8988T (cell line): ENCODE results near the gene ACTR3C.

Source experiments
- DNase-seq: peaks from one replicate; pipeline ENCODE4 v3.0.0; 2011

ACTR3C gene

DNA sequence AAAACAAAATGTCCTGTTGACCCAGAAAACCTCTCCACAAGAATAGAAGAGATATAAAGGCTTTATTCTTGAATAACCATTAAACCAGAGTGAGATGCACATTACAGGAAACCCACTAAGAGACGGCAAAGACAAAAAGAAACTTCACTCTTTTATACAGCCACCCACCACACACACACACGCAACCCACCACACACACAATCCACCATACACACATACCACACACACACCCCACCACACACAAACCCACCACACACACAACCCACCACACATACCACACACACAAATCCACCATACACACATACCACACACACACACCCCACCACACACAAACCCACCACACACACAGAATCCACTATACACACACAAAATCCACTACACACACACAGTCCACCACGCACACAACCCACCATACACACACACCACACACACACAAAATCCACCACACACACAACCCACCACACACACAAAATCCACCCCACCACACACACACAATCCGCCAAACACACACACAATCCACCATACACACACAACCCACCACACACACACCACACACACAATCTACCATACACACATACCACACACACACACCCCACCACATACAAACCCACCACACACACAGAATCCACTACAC is 35.8 kb upstream of the ACTR3C start:
- no peak for DNase-seq

DNA sequence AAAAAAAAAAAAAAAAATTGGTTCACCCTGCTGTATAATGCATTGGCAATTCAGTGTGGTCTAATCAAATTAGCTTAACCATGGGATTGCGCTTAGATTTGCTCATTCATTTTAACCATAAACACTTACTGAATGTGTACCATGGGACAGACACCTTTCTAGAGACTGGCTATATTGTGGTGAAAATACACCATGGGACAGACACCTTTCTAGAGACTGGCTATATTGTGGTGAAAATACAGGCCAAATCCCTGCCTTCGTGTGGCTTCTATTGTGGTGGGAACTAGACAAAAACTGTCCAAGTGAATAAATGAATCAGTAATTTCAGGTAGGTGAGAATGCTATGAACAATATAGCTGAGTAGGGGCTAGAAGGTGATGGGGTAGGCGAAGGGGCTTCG is 35.1 kb upstream of the ACTR3C start:
- no peak for DNase-seq

- DNase-seq = no peak
These were observed 34.6 kb upstream of the ACTR3C start for GRCh38 chr7:150357771-150358427.

DNA sequence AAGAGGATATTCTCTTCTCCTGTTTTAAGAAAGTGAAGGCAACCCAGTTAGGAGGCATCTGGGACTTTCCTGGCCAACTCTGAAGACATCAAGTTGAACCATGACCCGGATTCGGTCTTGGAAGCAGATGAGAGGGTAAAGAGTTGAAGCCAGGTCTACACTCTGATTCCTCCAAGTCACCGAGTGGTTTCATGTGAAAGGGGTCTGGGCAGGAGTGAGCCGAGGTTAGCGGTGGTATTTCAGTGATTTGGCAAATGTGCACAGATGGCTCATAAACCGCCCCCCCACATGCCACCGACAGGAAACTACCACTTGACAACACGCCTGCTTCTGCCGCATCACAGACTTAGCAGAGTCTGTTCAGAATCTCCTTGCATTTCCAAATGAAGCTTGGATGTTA is 33.9 kb upstream of the ACTR3C start:
- DNase-seq = no peak

DNA sequence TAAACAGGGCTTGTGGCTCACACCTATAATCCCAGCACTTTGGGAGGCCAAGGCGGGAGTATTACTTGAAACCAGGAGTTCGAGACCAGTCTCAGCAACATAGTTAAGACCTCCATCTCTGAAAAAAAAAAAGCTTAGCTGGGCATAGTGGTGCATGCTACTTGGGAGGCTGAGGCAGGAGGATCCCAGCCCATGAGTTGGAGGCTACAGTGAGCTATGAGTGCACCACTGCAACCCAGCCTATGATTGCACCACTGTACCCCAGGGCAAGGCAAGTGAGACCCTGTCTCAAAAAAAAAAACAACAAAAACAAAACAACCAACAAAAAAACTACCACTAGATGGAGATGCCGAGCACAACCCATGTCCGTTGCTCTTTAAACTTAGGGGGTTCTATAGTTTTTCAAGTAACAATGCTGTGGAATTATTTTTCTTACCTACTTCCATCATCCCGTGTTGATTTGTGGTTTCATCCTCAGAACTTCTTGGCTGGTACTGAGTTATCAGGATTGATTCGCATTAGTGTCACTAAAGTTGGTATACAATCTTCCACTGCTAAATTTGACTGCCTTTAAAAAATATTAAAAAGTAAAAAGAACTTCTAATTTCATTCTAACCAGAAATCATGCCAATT is 33.0 kb upstream of the ACTR3C start:
- DNase-seq = no peak

DNA sequence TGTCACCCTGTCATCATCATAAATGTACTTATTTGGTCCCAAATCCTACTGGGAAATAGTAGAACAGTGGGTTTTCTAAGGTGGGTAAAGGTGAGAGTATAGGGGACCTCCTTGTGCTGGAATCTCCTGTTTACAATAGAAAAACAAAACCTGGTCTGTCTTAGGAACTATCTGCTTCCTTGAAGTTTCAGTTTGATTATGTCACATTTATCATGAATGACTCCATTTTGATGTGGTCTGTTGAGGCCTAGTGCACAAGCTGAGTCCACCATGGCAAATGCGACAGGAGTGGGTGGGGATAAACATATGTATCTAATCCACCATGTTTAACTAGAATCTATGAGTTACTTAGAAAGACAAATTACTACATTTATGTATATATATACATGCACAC is 32.3 kb upstream of the ACTR3C start:
- DNase-seq = no peak

- DNase-seq = no peak
These were observed 28.3 kb upstream of the ACTR3C start for GRCh38 chr7:150351587-150352194.

- no peak for DNase-seq
These were observed 23.6 kb upstream of the ACTR3C start for GRCh38 chr7:150346922-150347321.

DNA sequence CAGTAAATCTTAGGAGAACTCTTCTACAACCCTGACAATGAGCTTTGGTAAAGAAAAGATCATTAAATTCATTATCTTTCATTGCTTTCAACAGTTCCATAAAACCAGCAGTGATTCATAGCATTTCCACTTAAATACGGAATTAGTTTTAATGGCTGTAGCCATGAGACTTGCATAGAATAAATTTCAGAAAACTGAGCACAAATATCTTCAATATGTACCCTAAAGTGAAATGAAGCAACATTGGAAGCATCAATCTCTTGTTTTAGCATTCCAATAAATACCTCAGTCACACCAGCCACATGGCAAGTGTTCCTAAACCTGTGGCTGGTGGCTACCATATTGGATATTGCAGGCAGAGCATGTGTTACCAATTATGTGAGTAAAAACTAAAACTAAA is 21.7 kb upstream of the ACTR3C start:
- DNase-seq = no peak

GRCh38 chr7:150344299-150344698 is 21.0 kb upstream of the ACTR3C start:
- DNase-seq = no peak

DNA sequence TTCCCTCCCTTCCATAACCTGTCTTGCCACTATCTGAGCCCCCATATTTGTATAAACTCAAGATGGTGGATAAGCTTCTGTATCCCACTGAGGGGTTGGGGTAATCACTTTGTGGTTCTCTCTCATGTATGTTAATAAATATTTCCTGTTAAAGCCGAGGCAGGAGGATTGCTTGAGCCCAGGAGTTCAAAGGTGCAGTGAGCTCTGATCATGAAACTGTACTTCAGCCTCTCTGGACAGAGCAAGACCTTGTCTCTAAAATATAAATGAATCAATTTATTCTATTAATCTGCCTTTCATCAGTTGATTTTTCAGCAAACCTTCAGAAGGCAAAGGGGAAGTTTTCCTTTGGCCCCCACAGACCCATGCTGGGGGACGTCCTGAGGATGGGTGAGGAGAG is 19.9 kb upstream of the ACTR3C start:
- DNase-seq = no peak

- no peak for DNase-seq
These were observed 18.7 kb upstream of the ACTR3C start for GRCh38 chr7:150342121-150342408.

- no peak for DNase-seq
These were observed 18.1 kb upstream of the ACTR3C start, which contains the start of gene RARRES2 for GRCh38 chr7:150341263-150342120. TSS of gene RARRES2 (minus strand) at chr7:150341629. CDS start at chr7:150340609, 1,020 bp downstream.

GRCh38 chr7:150340875-150341262 is 17.5 kb upstream of the ACTR3C start:
- no peak for DNase-seq

DNA sequence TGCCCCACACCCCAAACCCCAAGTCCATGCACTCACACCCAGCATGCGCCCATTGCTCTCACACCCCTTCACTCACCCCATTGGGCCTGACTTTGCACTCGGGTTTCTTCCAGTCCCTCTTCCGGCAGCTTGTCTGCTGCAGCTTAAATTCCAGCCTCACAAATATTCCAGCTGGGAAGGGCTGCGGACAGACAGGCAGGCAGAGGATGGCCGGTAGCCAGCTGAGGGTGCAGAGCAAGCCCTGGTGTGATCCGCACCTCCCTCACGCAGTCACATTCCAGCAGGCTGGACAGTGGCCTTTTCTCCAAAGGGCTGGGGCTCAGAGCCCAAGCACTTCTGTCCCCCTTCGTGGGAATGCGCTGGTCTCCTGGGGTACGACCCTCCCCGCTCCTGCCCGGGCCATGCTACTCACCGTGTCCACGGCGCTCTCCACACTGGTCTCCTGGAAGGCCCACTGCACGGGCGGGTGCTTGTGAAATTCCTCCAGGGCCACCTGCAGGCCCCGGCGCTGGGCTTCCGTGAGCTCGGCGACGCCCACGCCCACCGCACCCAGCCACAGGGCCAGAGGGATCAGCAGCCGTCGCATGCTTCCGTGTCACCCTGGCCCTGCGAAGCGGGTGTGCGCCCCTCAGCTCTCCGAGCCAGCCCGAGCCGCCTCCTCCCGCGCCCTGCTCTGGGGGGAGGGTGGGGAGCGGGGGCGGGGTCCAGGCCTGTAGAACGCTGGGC is 16.8 kb upstream of the ACTR3C start:
- DNase-seq = no peak

DNA sequence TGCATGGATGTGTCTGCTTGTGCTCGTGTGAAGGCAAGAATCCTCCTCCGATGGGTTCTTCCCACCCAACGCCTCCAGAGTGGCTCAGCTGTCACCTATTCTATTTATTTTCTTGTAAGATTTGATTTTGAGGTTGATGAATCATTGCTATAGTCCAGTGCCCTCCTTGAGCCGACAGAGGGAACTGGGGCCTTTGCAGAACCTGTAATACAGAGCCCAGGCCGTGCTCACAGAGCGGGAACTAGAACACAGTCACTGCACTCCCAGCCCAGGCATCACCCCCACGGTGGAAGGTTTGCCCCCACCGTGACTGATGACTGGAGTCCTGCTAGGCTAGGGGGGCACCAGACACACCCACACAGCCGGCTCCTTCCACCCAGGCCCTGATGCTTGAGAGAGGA is 16.1 kb upstream of the ACTR3C start:
- no peak for DNase-seq

DNA sequence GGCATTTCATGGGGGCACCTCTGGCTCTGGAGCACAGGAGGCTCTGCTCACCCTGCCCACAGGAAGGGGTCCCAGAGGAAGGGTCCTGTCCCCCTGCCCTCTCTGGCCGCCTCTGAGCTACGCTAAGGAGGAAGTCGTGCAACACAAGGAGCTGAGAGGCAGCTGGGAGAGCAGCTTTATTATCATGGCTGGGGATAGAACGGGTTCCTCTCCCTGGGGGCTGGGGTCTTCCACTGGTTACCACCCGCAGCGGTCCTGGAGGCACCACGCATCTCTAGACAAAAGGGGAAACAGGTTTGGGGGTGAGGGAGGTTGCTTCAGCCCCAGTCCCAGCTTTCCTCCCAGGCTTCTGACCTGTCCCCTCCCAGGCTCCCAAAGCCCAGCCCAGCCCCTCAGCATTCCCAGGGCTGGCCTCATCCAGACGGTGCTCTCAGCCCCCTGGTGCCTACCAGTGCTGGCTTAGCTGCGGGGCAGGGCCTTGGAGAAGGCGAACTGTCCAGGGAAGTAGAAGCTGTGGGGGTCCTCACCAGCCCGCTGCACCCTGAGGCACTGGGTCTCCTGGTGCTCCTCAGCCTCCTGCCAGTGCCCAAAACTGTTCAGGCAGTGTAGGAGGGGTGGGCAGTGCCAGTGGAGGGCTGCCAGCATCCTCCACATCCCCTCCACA is 15.0 kb upstream of the ACTR3C start:
- DNase-seq = no peak

GRCh38 chr7:150337659-150338081 is 14.3 kb upstream of the ACTR3C start:
- DNase-seq = no peak

- no peak for DNase-seq
These were observed 13.8 kb upstream of the ACTR3C start for GRCh38 chr7:150337179-150337578.

GRCh38 chr7:150336746-150337145 is 13.4 kb upstream of the ACTR3C start:
- no peak for DNase-seq

DNA sequence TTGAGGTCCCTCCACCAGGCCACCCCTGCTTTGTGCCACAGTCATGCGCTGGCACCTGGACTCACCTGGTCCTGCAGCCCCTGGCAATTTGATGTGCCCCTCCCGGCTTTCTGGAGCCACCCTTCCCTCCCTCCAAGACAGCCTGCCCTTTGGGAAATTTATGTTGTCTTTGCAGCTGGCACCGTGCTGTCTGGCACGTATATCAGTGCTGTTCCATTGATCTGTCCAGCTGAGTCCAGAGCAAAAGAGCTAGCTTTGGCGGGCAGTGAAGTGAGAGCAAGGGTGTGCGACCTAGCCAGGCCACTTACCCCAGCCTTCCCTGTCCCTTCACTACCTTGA is 12.4 kb upstream of the ACTR3C start:
- DNase-seq = no peak

- no peak for DNase-seq
These were observed 11.9 kb upstream of the ACTR3C start for GRCh38 chr7:150335108-150335773.
